ENCODE results near the gene NUDT7.
A peak's percentile ranks its signal among the peaks of the same experiment; 100 is the strongest.

The NUDT7 gene

DNA sequence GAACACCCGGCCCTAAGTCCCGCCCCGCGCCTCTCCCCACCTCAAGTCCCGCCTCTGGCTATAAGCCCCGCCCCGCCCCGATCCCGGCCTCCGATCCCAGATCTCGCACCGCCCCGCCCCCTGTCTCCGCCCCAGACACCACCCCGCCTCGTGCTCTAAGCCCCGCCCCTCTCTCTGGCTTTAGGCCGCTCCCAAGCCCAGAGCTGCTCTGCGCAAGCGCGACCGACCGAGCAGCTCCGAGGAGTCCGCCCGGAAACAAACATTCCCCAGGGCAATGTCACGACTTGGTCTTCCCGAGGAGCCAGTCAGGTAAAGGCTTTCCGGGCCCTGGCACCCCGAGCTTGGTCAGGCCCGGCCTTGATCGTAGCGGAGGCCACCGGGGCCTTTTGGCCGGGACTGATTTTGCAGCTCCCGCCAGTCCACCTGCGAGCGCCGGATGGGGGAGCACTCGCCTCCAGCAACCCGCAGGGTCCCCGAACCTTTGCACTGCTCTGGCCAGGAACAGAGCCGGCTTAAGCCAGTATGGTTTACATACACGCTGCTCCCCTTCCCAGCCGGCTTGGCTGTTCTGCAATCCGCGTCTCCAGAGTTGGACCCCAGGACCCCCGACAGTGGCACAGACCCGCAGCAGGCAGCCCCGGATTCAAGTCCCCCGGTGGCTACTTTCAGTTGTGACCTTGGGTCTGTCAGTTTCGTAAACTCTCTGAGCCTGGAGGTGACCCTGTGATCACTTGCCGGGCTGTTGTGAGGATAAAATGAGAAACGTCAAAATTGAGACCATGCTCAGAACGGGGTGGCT lies at the start of gene NUDT7:
NUDT7 (plus strand) TSS at position 206 of the 799 bp plus-strand sequence; CDS start at position 275, 69 bp downstream.
- peak; percentile 95 for DNase-seq (ENCODE audit: low read depth)

DNA sequence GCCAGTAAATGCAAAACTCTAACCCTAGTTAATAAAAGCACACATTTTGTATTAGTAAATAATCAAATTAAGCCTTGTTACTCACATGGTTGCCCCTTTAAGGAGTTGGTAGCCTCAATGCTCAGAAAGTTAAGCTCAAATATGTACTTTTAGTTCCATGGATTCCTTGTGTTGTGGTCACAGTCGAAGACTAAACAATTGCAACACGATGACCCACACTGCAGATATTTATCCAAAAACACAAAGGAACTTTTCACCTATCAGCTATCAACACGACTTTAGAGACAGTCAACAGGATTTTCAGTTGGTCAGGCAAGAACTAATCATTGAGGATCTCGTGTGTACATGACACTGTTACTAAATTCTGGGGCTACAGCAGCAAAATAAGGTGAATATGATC lies 47.4 kb upstream of the NUDT7 start:
- no peak for DNase-seq (ENCODE audit: low read depth)

- peak; percentile 21 for DNase-seq (ENCODE audit: low read depth)
These were observed 46.6 kb upstream of the NUDT7 start for GRCh38 chr16:77675464-77676324.

DNA sequence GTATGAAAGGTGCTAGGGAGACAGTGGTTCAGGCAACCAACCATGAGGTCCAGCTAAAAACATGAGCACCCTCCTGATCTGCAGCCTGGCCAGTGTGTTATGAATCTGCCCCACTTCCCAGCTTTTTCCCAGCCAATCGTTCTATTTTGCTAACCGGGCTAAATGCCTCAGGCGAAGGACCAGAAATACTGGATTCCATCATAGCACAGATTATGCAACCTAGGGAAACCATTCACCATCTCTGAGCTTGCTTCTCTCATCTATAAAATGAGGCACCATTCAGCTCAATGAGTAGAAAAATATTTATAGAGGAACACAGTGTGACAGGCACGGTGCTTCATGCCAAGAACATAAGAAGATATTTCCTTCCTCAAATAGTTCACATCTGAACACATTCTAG lies 45.2 kb upstream of the NUDT7 start:
- no peak for DNase-seq (ENCODE audit: low read depth)

GRCh38 chr16:77679391-77679790 lies 42.9 kb upstream of the NUDT7 start:
- no peak for DNase-seq (ENCODE audit: low read depth)

DNA sequence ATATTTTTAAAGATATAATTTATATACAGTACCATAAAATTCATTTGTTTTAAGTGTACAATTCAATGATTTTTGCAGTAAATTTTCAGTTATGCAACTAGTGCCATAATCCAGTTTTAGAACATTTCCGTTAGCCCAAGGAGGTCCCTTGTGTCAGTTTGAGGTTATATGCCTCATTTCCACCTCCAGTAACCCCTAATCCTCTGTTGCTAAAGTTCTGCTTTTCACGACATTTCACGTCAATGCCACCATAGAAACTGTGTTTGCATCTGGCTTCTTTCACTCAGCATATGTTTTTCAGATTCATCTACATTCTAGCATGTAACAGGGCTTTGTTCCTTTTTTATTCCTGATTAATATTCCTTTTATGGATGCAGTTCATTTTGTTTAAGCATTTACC lies 42.4 kb upstream of the NUDT7 start:
- no peak for DNase-seq (ENCODE audit: low read depth)

GRCh38 chr16:77680496-77680895 lies 41.8 kb upstream of the NUDT7 start:
- no peak for DNase-seq (ENCODE audit: low read depth)

GRCh38 chr16:77682586-77682985 lies 39.7 kb upstream of the NUDT7 start:
- DNase-seq (ENCODE audit: low read depth): no peak

DNA sequence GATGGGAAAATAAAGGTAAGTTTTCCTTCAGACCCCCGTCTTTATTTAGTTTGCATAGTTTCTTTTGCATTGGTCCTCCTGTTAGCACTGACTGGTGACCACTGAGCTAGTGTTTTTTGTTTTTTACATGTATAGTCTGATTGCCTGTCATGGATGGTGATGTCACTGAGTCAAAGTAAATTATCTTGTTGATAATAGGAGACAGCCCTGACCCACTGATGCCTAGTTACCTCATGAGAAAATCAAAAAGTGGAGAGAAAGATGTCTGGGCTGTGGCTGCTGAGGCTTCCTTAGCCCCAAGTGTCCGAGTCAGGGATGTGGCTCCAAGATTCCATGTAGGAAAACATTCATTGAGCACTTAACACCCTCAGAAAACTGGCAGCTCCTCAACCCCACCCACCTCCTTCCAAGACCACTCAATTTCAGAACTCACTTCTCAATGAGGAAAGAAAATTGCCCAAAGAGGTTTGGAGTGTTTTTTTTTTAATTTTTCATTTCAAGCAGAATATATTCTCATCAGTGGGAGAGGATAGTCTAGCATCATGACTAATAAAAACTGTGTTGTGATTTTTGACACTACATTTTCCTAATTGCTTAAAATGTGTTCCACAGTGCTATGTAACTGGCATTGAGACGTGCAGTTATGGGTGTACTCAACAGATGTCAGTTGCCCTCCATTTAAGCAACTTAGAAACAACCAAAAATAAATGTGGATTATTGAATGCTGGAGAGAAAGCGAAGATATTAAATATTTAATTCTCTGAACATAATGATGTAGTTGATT lies 38.7 kb upstream of the NUDT7 start:
- DNase-seq (ENCODE audit: low read depth): no peak

GRCh38 chr16:77684181-77684526 lies 38.2 kb upstream of the NUDT7 start:
- no peak for DNase-seq (ENCODE audit: low read depth)

DNA sequence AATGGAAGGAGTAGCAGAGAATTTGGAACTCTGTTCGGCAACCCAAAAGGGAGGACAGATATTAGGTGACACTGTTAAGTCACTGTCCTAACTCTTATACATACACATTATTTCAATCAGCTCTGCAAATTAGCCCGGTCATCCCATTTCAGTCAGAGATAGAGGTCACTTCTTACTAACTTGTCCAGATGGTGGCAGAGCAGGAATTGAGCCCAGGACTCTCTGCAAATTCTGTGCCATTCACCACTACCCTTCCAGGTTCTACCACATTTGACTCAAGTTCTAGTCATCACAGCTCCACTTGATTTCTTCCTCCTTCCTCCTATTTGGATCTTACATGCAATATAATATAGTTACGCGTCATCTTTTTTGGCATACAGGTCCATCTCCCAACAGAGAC lies 35.9 kb upstream of the NUDT7 start:
- DNase-seq (ENCODE audit: low read depth): no peak

GRCh38 chr16:77689971-77690370 lies 32.3 kb upstream of the NUDT7 start:
- no peak for DNase-seq (ENCODE audit: low read depth)

DNA sequence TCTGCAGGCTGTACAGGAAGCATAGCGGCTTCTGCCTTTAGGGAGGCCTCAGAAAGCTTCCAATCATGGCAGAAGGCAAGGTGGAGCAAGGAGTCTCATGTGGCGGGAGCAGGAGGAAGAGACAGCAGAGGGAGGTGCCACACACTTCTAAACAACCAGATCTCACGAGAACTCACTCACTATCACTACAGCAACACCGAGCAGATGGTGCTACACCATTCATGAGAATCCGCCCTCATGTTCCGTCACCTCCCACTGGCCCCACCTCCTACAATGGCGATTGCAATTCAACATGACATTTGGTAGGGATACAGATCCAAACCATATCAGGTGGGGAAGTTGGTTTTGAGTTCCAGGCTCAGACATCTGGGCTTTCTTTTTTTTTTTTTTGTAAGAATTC lies 31.9 kb upstream of the NUDT7 start:
- DNase-seq (ENCODE audit: low read depth): no peak

DNA sequence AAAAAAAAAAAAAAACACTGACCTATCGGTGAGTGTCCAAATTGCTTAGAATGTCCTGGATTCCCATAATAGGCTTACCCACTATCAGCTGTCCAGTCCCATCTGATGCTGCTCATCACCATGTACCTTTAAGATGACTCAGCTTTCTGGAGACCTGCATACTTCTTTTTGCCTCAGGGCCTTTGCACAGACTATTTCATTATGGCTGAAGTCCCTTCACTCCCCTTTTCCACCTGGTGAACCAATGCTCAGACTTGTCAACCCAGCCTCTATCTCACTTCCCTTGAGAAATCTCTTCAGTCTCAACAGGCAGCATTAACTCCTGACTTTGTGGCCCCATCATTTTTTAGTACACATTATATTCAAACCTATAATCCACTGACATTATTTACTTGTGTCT lies 29.7 kb upstream of the NUDT7 start:
- DNase-seq (ENCODE audit: low read depth): no peak

- no peak for DNase-seq (ENCODE audit: low read depth)
These were observed 26.2 kb upstream of the NUDT7 start for GRCh38 chr16:77696149-77696548.

DNA sequence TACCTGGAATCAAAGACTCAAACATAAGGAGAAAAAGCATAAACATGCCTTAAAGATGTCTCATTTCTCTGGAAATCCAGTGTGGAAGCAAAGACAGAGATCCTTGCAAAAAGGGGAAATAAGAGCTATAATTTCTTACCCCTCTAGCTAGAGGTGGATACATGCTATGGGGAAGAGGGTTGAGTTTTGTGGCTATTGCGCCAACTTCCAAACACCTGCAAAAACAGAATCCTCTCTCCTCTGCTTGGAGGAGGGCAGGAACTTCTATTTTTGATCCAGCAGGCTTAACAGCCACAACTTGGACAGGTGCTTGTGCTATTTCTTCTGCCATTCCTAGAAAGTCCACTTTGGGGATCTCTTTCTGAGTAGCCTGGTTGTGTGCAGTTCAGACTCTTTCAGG lies 21.5 kb upstream of the NUDT7 start:
- no peak for DNase-seq (ENCODE audit: low read depth)

DNA sequence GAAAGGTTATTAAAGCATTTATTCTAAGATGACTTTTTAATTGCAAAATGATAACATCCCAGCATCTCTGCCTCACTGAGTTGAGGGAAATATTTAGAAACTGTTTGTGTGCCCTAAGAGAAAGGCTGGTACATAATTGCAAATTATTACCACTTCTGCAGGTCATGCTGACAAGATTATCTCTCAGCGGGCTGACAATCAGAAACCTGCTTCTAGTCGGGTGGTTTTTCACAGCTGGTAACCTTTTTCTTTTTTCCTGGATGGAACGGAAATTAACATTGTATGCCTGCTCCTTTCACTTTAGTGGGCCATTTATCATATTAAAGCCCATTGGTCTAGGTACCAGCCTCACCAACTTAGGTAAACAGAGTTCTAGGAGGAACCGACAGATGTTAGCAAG lies 17.0 kb upstream of the NUDT7 start:
- DNase-seq (ENCODE audit: low read depth): no peak

GRCh38 chr16:77711179-77711578 lies 11.1 kb upstream of the NUDT7 start:
- no peak for DNase-seq (ENCODE audit: low read depth)

GRCh38 chr16:77711775-77712174 lies 10.5 kb upstream of the NUDT7 start:
- no peak for DNase-seq (ENCODE audit: low read depth)

GRCh38 chr16:77715145-77715544 lies 7.2 kb upstream of the NUDT7 start:
- no peak for DNase-seq (ENCODE audit: low read depth)

DNA sequence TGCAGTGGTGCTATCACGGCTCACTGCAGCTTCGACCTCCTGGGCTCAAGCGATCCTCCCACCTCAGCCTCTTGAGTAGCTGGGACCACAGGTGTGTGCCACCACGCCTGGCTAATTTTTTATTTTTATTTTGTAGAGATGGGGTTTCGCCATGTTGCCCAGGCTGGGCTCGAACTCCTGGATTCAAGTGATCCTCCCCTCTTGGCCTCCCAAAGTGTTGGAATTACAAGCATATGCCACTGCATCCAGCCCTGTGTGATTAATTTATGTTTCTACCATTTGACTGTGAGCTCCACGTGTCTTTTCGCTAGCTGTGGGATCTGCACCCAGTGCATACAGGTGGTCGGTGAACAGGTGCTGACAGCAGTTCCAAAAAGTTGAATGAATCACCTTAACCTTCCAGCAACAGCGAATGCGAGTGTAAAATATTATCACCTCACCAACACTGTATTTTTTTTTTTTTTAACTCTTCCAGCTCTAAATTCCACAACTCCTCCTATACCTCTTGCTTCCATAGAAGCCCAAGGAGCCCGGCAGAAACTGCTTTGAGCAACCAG lies 484 bp upstream of the NUDT7 start:
- no peak for DNase-seq (ENCODE audit: low read depth)

DNA sequence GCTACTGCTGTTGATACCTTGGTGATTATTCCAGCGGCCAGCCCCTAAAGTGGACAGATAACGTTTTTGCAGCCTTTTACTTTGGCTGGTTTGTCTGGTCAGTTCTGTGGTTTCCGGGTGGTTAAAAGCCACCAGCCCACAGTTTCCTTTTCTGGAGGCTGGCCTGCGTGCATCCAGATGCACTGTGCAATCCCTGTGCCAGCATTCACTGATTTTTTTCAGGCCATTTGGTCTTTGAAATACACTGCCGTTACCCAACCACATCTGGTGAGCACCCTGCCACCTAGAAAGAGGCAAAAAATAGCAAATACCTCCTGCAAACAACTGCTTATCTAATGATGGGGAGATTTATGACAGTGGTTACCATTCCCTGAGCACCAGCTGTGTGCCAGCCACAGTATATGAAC lies 797 bp downstream of the NUDT7 start:
- no peak for DNase-seq (ENCODE audit: low read depth)
